Measurements from ENCODE around the gene TMEM175.
"Not testable (repeated sequence)": the region's sequence is repeated elsewhere in the genome, so short reads cannot be mapped to it uniquely, and the experiment has no call there.

DNA sequence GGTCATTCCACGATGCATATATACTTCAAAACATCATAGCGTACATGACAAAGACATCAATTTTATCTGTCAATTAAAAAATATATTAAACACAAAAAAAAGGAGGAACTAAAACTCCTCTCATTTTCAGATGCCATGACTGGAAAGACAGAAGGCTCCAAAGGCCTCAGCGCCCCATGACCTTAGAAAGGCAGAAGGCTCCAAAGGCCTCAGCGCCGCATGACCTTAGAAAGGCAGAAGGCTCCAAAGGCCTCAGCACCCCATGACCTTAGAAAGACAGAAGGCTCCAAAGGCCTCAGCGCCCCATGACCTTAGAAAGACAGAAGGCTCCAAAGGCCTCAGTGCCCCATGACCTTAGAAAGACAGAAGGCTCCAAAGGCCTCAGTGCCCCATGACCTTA, 13.7 kb upstream of the TMEM175 start:
- not testable (repeated sequence) for TF ChIP-seq YY1, KLF16 (tag by site-specific recombination; IDR thresholded peaks at IDR 0.05)

Data from HEK293 (cell line).